ENCODE data around the gene CTIF. TPM values are rescaled to one million over a fixed set of nuclear protein-coding genes. Genes with fewer than 3 reads are reported as not detected.

The CTIF gene
- total RNA-seq, 1 experiment from 2014 or later: 95.8 TPM

DNA sequence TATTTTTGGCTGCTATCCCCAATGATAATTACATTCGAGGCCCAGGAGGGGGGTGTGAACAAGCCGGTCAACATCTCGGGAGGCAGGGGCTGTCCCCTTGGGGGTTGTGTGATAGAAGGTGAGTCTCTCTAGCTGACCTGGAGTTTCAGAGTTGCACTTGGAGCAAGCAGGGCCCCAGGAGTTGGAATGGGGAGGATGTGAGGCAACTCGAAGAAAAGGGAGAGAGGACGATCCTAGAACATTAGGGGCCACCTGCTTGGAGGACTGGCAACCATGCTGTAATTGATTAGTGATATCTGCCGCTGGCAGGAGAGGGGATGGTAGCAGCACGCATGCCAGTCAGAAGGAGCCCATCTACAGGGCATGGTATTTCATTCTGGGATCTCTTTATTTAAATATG, 122.6 kb downstream of the CTIF start:
- intact Hi-C loops (cut with micrococcal nuclease): no loop called here
- H3K27ac Mint-ChIP-seq (ENCODE audit: low read depth, unreplicated experiment): peak overlapping the region; percentile 41
- CTCF ChIA-PET: interaction anchor here (1.4 to 8.0 kb wide), 2 partner anchors 168 to 186 kb away, joined by 3 to 99 read pairs; no protein-coding TSS in a partner anchor

DNA sequence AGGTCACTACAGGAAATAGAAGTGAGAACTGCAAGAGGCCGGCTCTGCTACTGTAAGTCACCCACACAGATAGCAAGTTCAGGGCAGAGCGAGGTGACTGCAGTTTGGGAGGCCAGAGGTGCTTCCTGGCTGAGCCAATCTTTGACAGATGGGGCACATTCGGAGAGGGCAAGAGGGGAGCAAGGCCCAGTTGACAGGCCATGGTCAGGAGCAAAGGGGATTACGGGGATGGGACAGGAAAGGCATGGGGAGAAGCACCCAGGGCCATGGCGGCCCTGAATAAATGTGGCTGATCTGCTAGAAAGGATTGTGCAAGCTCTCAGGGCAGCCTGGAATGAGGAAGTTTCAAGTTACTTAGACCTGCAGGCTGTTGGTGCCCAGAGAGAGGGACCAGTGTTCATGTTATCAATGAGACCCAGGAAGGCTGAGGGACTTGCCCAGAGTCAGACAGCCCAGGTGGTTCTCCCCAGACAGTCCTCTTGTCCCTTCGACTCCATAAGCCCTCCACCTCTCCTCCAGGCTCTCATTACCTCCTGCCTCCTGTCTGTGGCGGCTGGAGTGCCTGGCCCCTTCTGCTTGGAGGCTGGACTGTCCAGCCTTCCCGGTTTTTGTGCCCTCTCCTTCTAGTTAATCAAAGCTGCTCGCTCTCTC, 123.3 kb downstream of the CTIF start:
- Mint-ChIP-seq H3K4me3 (ENCODE audit: unreplicated experiment) (no peak overlapping the region), H3K9me3 (ENCODE audit: unreplicated experiment) (peaks cover 11% of the 10 kb centered on the region), H3K27ac (ENCODE audit: low read depth, unreplicated experiment) (peak overlapping the region; percentile 41), H3K4me1 (ENCODE audit: insufficient read depth, unreplicated experiment) (peaks cover 27% of the 10 kb centered on the region), H3K27me3 (ENCODE audit: insufficient read depth, unreplicated experiment) (no peaks in the 10 kb centered on the region), H3K36me3 (ENCODE audit: insufficient read depth, unreplicated experiment) (peaks cover 20% of the 10 kb centered on the region)
- POLR2A ChIA-PET: interaction anchor here (1.0 to 1.8 kb wide), 2 partner anchors 123 to 187 kb away, joined by 3 to 4 read pairs; no protein-coding TSS in a partner anchor
- peak; percentile 66 for DNase-seq (ENCODE audit: unreplicated experiment)
- CTCF ChIA-PET: interaction anchor here (0.5 to 8.0 kb wide), 7 partner anchors 182 to 1591 kb away, joined by 3 to 99 read pairs (median 4); no protein-coding TSS in a partner anchor
- BruUV-seq (replicated peaks): no TSS peak
- TF ChIP-seq, protein P1, sequence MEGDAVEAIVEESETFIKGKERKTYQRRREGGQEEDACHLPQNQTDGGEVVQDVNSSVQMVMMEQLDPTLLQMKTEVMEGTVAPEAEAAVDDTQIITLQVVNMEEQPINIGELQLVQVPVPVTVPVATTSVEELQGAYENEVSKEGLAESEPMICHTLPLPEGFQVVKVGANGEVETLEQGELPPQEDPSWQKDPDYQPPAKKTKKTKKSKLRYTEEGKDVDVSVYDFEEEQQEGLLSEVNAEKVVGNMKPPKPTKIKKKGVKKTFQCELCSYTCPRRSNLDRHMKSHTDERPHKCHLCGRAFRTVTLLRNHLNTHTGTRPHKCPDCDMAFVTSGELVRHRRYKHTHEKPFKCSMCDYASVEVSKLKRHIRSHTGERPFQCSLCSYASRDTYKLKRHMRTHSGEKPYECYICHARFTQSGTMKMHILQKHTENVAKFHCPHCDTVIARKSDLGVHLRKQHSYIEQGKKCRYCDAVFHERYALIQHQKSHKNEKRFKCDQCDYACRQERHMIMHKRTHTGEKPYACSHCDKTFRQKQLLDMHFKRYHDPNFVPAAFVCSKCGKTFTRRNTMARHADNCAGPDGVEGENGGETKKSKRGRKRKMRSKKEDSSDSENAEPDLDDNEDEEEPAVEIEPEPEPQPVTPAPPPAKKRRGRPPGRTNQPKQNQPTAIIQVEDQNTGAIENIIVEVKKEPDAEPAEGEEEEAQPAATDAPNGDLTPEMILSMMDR (IDR thresholded peaks at IDR 0.05; ENCODE audit: unreplicated experiment): no peak
- intact Hi-C loops (cut with micrococcal nuclease): no loop called here

More for the DNA sequence above, 122.6 kb downstream of the CTIF start:
- H3K27me3 Mint-ChIP-seq (ENCODE audit: insufficient read depth, unreplicated experiment): no peaks in the 10 kb centered on the region
- H3K9me3 Mint-ChIP-seq (ENCODE audit: unreplicated experiment): peaks cover 11% of the 10 kb centered on the region
- H3K36me3 Mint-ChIP-seq (ENCODE audit: insufficient read depth, unreplicated experiment): peaks cover 14% of the 10 kb centered on the region
- peaks cover 27% of the 10 kb centered on the region for H3K4me1 Mint-ChIP-seq (ENCODE audit: insufficient read depth, unreplicated experiment)
- no peak overlapping the region for H3K4me3 Mint-ChIP-seq (ENCODE audit: unreplicated experiment)
- POLR2A ChIA-PET: no interaction called here
- no TSS peak for BruUV-seq (replicated peaks)
- DNase-seq (ENCODE audit: unreplicated experiment): no peak
- TF ChIP-seq, protein P1 (IDR thresholded peaks at IDR 0.05; ENCODE audit: unreplicated experiment): no peak

DNA sequence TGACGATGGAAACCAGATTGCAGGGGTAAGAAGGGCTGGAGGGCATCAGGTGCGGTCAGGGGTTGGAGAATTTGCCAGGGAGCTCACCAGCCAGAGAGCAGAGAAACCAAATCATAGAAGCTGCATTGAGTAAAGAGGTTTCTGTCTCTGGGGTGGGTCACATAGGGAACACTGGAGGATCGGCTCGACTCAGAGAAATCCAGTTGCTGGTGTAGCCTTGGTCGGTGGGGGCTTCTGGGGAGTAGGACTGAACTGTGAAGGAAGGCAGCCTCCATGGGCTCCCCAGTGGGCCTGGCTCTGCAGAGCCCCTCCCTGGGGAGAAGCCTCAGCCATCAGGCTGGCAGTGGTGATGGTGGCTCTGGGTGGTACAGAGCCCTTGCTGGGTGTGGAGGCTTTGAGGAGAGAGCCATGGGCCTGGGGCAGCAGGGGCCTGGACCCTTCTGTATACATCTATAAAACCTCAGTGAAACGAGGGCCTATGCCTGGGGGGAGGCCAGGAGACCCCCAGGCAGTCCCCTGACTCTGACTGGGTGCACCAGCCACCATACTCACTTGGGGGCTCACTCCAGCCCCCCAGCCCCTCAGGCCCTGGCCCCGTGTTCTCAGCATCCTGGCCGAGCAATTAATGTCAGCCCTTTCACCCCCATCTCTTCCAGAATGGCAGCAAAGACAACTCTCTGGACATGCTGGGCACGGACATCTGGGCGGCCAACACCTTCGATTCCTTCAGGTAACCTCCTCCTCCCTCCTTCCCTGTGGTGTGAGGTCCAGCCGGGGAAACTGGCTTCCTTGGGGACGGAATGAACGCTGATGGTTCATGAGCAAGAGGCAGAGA, 124.5 kb downstream of the CTIF start:
- no peak for DNase-seq (ENCODE audit: unreplicated experiment)
- Mint-ChIP-seq H3K4me3 (ENCODE audit: unreplicated experiment) (no peak overlapping the region), H3K27me3 (ENCODE audit: insufficient read depth, unreplicated experiment) (no peaks in the 10 kb centered on the region), H3K4me1 (ENCODE audit: insufficient read depth, unreplicated experiment) (peaks cover 27% of the 10 kb centered on the region), H3K36me3 (ENCODE audit: insufficient read depth, unreplicated experiment) (peaks cover 23% of the 10 kb centered on the region), H3K9me3 (ENCODE audit: unreplicated experiment) (peaks cover 11% of the 10 kb centered on the region), H3K27ac (ENCODE audit: low read depth, unreplicated experiment) (no peak overlapping the region)
- ChIA-PET POLR2A (interaction anchor here (0.5 to 1.8 kb wide), 2 partner anchors 173 to 188 kb away, joined by 3 to 4 read pairs; no protein-coding TSS in a partner anchor), CTCF (interaction anchor here (0.5 to 8.0 kb wide), 13 partner anchors 27 to 266 kb away, joined by 3 to 99 read pairs (median 4); no protein-coding TSS in a partner anchor)
- TF ChIP-seq, protein P1 (IDR thresholded peaks at IDR 0.05; ENCODE audit: unreplicated experiment): no peak
- intact Hi-C loops (cut with micrococcal nuclease): no loop called here
- BruUV-seq (replicated peaks): no TSS peak

Data from MCF 10A (cell line).